ENCODE measurements around the gene AFG1L.
"Not testable (repeated sequence)": the region's sequence is repeated elsewhere in the genome, so short reads cannot be mapped to it uniquely, and the experiment has no call there.

Gene AFG1L

GRCh38 chr6:108285381-108285780 is 9.5 kb upstream of the AFG1L start:
- FAIRE-seq (no peak), DNase-seq (ENCODE audit: insufficient read length, low spot score) (no peak)
- TF ChIP-seq POLR2A (IDR thresholded peaks at IDR 0.05; ENCODE audit: low read depth, low read length) (no peak), PAX5 (IDR thresholded peaks at IDR 0.05; ENCODE audit: insufficient read depth, low read length, severe bottlenecking) (no peak), POLR2AphosphoS5 (IDR thresholded peaks at IDR 0.05; ENCODE audit: low read depth, low read length) (no peak), POU2F2 (IDR thresholded peaks at IDR 0.05; ENCODE audit: low read depth, low read length) (no peak), SPI1 (IDR thresholded peaks at IDR 0.05; ENCODE audit: low read depth, low read length) (no peak), TAF1 (IDR thresholded peaks at IDR 0.05; ENCODE audit: low read depth, low read length) (no peak)

DNA sequence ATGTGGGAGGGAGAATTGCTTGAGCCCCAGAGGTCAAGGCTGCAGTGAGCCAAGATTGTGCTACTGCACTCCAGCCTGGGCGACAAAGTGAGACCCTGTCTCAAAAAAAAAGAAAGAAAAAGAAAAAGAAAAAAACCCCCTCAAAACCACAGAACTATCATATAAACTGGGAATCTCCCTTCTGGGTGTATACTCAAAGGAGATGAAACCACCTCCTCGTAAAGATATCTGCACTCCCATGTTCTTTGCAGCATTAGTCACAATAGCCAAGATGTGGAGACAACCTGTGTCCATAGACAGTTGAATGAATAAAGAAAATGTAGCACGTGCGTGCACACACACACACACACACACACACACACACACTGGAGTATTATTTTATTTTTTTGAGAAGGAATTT is 8.5 kb upstream of the AFG1L start:
- FAIRE-seq (no peak), DNase-seq (ENCODE audit: insufficient read length, low spot score) (no peak)
- TF ChIP-seq POLR2A (IDR thresholded peaks at IDR 0.05; ENCODE audit: low read depth, low read length) = no peak
- no peak for TF ChIP-seq POU2F2 (IDR thresholded peaks at IDR 0.05; ENCODE audit: low read depth, low read length)
- no peak for TF ChIP-seq SPI1 (IDR thresholded peaks at IDR 0.05; ENCODE audit: low read depth, low read length)
- TF ChIP-seq TAF1 (IDR thresholded peaks at IDR 0.05; ENCODE audit: low read depth, low read length) = no peak
- TF ChIP-seq POLR2AphosphoS5 (IDR thresholded peaks at IDR 0.05; ENCODE audit: low read depth, low read length) = no peak
- TF ChIP-seq PAX5 (IDR thresholded peaks at IDR 0.05; ENCODE audit: insufficient read depth, low read length, severe bottlenecking) = no peak

GRCh38 chr6:108287373-108287772 is 7.5 kb upstream of the AFG1L start:
- DNase-seq (ENCODE audit: insufficient read length, low spot score) (no peak), FAIRE-seq (no peak)
- TF ChIP-seq SPI1 (IDR thresholded peaks at IDR 0.05; ENCODE audit: low read depth, low read length) (no peak), TAF1 (IDR thresholded peaks at IDR 0.05; ENCODE audit: low read depth, low read length) (no peak), POLR2AphosphoS5 (IDR thresholded peaks at IDR 0.05; ENCODE audit: low read depth, low read length) (no peak), POU2F2 (IDR thresholded peaks at IDR 0.05; ENCODE audit: low read depth, low read length) (no peak), POLR2A (IDR thresholded peaks at IDR 0.05; ENCODE audit: low read depth, low read length) (no peak), PAX5 (IDR thresholded peaks at IDR 0.05; ENCODE audit: insufficient read depth, low read length, severe bottlenecking) (no peak)

GRCh38 chr6:108288742-108289141 is 6.1 kb upstream of the AFG1L start:
- no peak for FAIRE-seq
- no peak for DNase-seq (ENCODE audit: insufficient read length, low spot score)
- TF ChIP-seq TAF1 (IDR thresholded peaks at IDR 0.05; ENCODE audit: low read depth, low read length) = no peak
- no peak for TF ChIP-seq POLR2A (IDR thresholded peaks at IDR 0.05; ENCODE audit: low read depth, low read length)
- TF ChIP-seq SPI1 (IDR thresholded peaks at IDR 0.05; ENCODE audit: low read depth, low read length) = no peak
- TF ChIP-seq POLR2AphosphoS5 (IDR thresholded peaks at IDR 0.05; ENCODE audit: low read depth, low read length) = no peak
- no peak for TF ChIP-seq PAX5 (IDR thresholded peaks at IDR 0.05; ENCODE audit: insufficient read depth, low read length, severe bottlenecking)
- no peak for TF ChIP-seq POU2F2 (IDR thresholded peaks at IDR 0.05; ENCODE audit: low read depth, low read length)

DNA sequence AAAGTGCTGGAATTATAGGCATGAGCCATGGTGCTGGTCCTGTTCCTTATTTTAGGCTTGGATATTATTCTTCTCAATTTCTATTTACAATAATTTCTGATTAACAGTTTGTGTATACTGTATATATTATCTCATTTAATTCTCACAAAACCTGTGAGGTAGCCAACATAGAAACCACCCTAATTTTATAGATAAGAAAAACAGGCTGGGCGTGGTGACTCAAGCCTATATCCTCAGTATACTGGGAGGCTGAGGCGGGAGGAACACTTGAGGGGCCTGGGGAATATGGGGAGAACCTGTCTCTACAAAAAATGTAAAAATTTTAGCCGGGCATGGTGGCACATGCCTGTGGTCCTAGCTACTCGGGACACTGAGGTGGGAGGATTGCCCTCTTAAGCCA is 3.8 kb upstream of the AFG1L start:
- TF ChIP-seq POU2F2 (IDR thresholded peaks at IDR 0.05; ENCODE audit: low read depth, low read length) (no peak), POLR2A (IDR thresholded peaks at IDR 0.05; ENCODE audit: low read depth, low read length) (no peak), TAF1 (IDR thresholded peaks at IDR 0.05; ENCODE audit: low read depth, low read length) (no peak), PAX5 (IDR thresholded peaks at IDR 0.05; ENCODE audit: insufficient read depth, low read length, severe bottlenecking) (no peak), SPI1 (IDR thresholded peaks at IDR 0.05; ENCODE audit: low read depth, low read length) (no peak), POLR2AphosphoS5 (IDR thresholded peaks at IDR 0.05; ENCODE audit: low read depth, low read length) (no peak)
- DNase-seq (ENCODE audit: insufficient read length, low spot score) (no peak), FAIRE-seq (no peak)

DNA sequence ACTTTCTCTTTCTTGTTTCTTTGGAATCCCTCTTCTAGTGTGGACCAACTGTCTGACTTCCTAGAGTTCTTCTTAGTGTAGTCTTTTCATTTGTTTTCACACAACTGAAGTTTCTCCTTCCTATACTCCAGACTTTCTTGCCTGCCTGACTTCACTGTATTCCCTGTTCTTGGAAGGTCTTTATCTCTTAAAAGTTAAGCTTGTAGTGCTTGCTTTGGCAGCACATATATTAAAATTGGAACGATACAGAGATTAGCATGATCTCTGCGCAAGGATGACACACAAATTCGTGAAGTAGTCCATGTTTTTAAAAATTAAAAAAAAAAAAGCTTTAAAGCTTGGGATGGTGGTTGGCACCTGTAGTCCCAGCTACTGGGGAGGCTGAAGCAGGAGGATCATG is 2.3 kb upstream of the AFG1L start:
- not testable (repeated sequence) for FAIRE-seq; DNase-seq (ENCODE audit: insufficient read length, low spot score)

DNA sequence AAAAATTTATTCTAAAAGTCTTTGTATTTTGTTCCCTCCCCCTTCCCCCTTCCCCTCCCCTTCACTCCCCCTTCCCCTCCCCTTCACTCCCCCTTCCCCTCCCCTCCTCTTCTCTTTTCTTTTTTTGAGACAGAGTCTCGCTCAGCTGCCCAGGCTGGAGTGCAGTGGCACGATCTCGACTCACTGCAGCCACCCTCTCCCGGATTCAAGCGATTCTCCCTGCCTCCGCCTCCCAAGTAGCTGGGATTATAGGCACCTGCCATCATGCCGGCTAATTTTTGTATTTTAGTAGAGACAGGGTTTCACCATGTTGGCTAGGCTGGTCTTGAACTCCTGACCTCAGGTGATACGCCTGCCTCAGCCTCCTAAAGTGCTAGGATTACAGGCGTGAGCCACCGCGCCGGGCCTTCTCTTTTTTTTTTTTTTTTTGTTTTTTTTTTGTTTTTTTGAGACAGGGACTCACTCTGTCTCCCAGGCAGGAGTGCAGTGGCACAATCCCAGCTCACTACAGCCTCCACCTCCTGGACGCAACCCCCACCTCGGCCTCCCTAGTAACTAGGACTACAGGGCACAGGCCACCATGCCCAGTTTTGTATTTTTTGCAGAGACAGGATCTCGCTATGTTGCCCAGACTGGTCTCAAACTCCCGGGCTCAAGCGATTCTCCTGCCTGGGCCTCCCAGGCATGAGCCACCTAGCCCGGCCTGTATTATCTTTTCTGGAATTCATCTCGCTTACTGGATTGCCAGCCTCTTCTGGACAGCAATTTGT is 1.1 kb upstream of the AFG1L start:
- TF ChIP-seq SPI1 (IDR thresholded peaks at IDR 0.05; ENCODE audit: low read depth, low read length) = no peak
- no peak for TF ChIP-seq TAF1 (IDR thresholded peaks at IDR 0.05; ENCODE audit: low read depth, low read length)
- TF ChIP-seq POLR2AphosphoS5 (IDR thresholded peaks at IDR 0.05; ENCODE audit: low read depth, low read length) = no peak
- FAIRE-seq (no peak), DNase-seq (ENCODE audit: insufficient read length, low spot score) (no peak)

- FAIRE-seq (peak; percentile 40), DNase-seq (ENCODE audit: insufficient read length, low spot score) (no peak)
- no peak for TF ChIP-seq POLR2AphosphoS5 (IDR thresholded peaks at IDR 0.05; ENCODE audit: low read depth, low read length)
- TF ChIP-seq SPI1 (IDR thresholded peaks at IDR 0.05; ENCODE audit: low read depth, low read length) = no peak
- no peak for TF ChIP-seq POU2F2 (IDR thresholded peaks at IDR 0.05; ENCODE audit: low read depth, low read length)
- no peak for TF ChIP-seq POLR2A (IDR thresholded peaks at IDR 0.05; ENCODE audit: low read depth, low read length)
- TF ChIP-seq PAX5 (IDR thresholded peaks at IDR 0.05; ENCODE audit: insufficient read depth, low read length, severe bottlenecking) = no peak
- TF ChIP-seq TAF1 (IDR thresholded peaks at IDR 0.05; ENCODE audit: low read depth, low read length) = no peak
Measured at GRCh38 chr6:108294297-108294726, 542 bp upstream of the AFG1L start.

GRCh38 chr6:108295676-108296075 is 822 bp downstream of the AFG1L start:
- TF ChIP-seq TAF1 (IDR thresholded peaks at IDR 0.05; ENCODE audit: low read depth, low read length) = no peak
- no peak for TF ChIP-seq POLR2A (IDR thresholded peaks at IDR 0.05; ENCODE audit: low read depth, low read length)
- no peak for TF ChIP-seq PAX5 (IDR thresholded peaks at IDR 0.05; ENCODE audit: insufficient read depth, low read length, severe bottlenecking)
- TF ChIP-seq SPI1 (IDR thresholded peaks at IDR 0.05; ENCODE audit: low read depth, low read length) = no peak
- no peak for TF ChIP-seq POU2F2 (IDR thresholded peaks at IDR 0.05; ENCODE audit: low read depth, low read length)
- TF ChIP-seq POLR2AphosphoS5 (IDR thresholded peaks at IDR 0.05; ENCODE audit: low read depth, low read length) = no peak
- no peak for DNase-seq (ENCODE audit: insufficient read length, low spot score)
- peak; percentile 66 for FAIRE-seq

GRCh38 chr6:108302386-108302785 is 7.5 kb downstream of the AFG1L start:
- TF ChIP-seq SPI1 (IDR thresholded peaks at IDR 0.05; ENCODE audit: low read depth, low read length) (no peak), POLR2AphosphoS5 (IDR thresholded peaks at IDR 0.05; ENCODE audit: low read depth, low read length) (no peak), PAX5 (IDR thresholded peaks at IDR 0.05; ENCODE audit: insufficient read depth, low read length, severe bottlenecking) (no peak), POU2F2 (IDR thresholded peaks at IDR 0.05; ENCODE audit: low read depth, low read length) (no peak), POLR2A (IDR thresholded peaks at IDR 0.05; ENCODE audit: low read depth, low read length) (no peak), TAF1 (IDR thresholded peaks at IDR 0.05; ENCODE audit: low read depth, low read length) (no peak)

More at GRCh38 chr6:108302386-108302785, 7.5 kb downstream of the AFG1L start:
- FAIRE-seq (no peak), DNase-seq (ENCODE audit: insufficient read length, low spot score) (no peak)

All from GM12891 (cell line).